A549 (cell line): ENCODE data around the gene ENAH. TPM values are rescaled to one million over a fixed set of nuclear protein-coding genes. Genes with fewer than 3 reads are reported as not detected.
A peak's percentile ranks its signal among the peaks of the same experiment; 100 is the strongest.

Experiments
- ATAC-seq, 2 experiments: fragments of 200-7000 bp in 1 of 2; fragments of >200 bp in 1 of 2; cut with Nextera tagmentation in 1 of 2; cut with Tn5 transposase in 1 of 2; 3 replicates each; pipeline versions ENCODE4 v1.8.0 to v1.9.1; 2018 to 2020; ENCODE audit warnings: mild to moderate bottlenecking in 1 of 2, moderate library complexity in 1 of 2
- CTCF ChIA-PET: fragments of 300-600 bp; sonication (Branson Sonifier 250); formaldehyde crosslinking; extraction: SDS; loops from one replicate; lab custom pipeline; 2021; ENCODE audit warnings: antibody characterized with exemption, inconsistent platforms; lab: Yijun Ruan, JAX
- POLR2A ChIA-PET: fragments of 350-600 bp; formaldehyde crosslinking; extraction: SDS; loops from one replicate; lab custom pipeline; 2021; ENCODE audit warnings: antibody characterized with exemption, inconsistent platforms; lab: Yijun Ruan, JAX
- DNase-seq, 2 experiments: peaks; one replicate each; pipeline versions ENCODE4 v3.0.0 to v3.0.0-alpha.2; 2011 to 2016; ENCODE audit warnings: low read depth in 1 of 2, low spot score in 1 of 2
- FAIRE-seq: peaks from 2 replicates; lab custom pipeline; 2011; peaks lifted over from hg19 to GRCh38; lab: Jason Lieb, UNC
- H3K27ac ChIP-seq, 2 experiments: fragments of >200 bp; sonication (Bioruptor Twin); formaldehyde crosslinking; 3 replicates each; pipeline ENCODE4 v1.5.1; 2016 to 2017
- H3K4me1 ChIP-seq: fragments of >200 bp; sonication (Bioruptor Twin); formaldehyde crosslinking; 3 replicates; pipeline ENCODE4 v1.6.1; 2016
- H3K4me2 ChIP-seq: fragments of >200 bp; sonication (Bioruptor Twin); formaldehyde crosslinking; 3 replicates; pipeline ENCODE4 v1.6.1; 2016
- H3K4me3 ChIP-seq: fragments of >200 bp; sonication (Bioruptor Twin); formaldehyde crosslinking; 3 replicates; pipeline ENCODE4 v1.5.1; 2016
- H3K9me3 ChIP-seq: fragments of >200 bp; sonication (Bioruptor Twin); formaldehyde crosslinking; 3 replicates; pipeline ENCODE4 v1.6.1; 2016
- CBX8 ChIP-seq: fragments of 200-600 bp; sonication (generic); IDR thresholded peaks from 2 replicates; pipeline ENCODE4 v1.6.1; 2016
- CEBPB ChIP-seq, 2 experiments: fragments of >200 bp in 1 of 2; sonication (Bioruptor Twin) in 1 of 2; formaldehyde crosslinking in 1 of 2; IDR thresholded peaks; 2 replicates each; pipeline ENCODE4 v1.6.1; 2012 to 2016
- CHD2 ChIP-seq: fragments of 150-350 bp; IDR thresholded peaks from 2 replicates; pipeline ENCODE4 v1.6.1; 2014; ENCODE audit warnings: low read length; ENCODE audit not compliant: partially characterized antibody
- EHF ChIP-seq: fragments of 250-450 bp; sonication (Bioruptor Pico); IDR thresholded peaks from 2 replicates; pipeline ENCODE4 v1.5.0; 2020; ENCODE audit warnings: mild to moderate bottlenecking
- ESRRA ChIP-seq: fragments of 150-350 bp; IDR thresholded peaks from 2 replicates; pipeline ENCODE4 v1.6.1; 2014; ENCODE audit warnings: mild to moderate bottlenecking, low read length, borderline replicate concordance
- FOSB ChIP-seq: fragments of 250-450 bp; sonication (Bioruptor Pico); IDR thresholded peaks from 2 replicates; pipeline ENCODE4 v1.5.0; 2020; ENCODE audit warnings: mild to moderate bottlenecking, moderate library complexity
- FOSL2 ChIP-seq, 2 experiments: fragments of 450-650 bp in 1 of 2; fragments of >200 bp in 1 of 2; sonication (Bioruptor Twin) in 1 of 2; formaldehyde crosslinking; IDR thresholded peaks; 2 replicates each; pipeline versions ENCODE4 v1.5.0 to v1.6.1; 2016 to 2020; ENCODE audit warnings: mild to moderate bottlenecking in 1 of 2, moderate library complexity in 1 of 2
- FOXS1 ChIP-seq: fragments of 250-450 bp; sonication (Bioruptor Pico); IDR thresholded peaks from 2 replicates; pipeline ENCODE4 v1.5.0; 2020; ENCODE audit warnings: mild to moderate bottlenecking, moderate library complexity
- GATA3 ChIP-seq: IDR thresholded peaks from 2 replicates; pipeline ENCODE4 v1.6.1; 2012; ENCODE audit warnings: borderline replicate concordance
- HDAC2 ChIP-seq: fragments of 200-600 bp; sonication (generic); IDR thresholded peaks from 2 replicates; pipeline ENCODE4 v1.6.1; 2016
- HES2 ChIP-seq: fragments of >200 bp; sonication (Bioruptor Twin); formaldehyde crosslinking; IDR thresholded peaks from 2 replicates; pipeline ENCODE4 v1.6.1; 2016
- HEYL ChIP-seq: fragments of 250-450 bp; sonication (Bioruptor Pico); IDR thresholded peaks from 2 replicates; pipeline ENCODE4 v1.8.0; 2021; ENCODE audit warnings: mild to moderate bottlenecking, moderate library complexity
- HOXA7 ChIP-seq: fragments of 250-450 bp; sonication (Bioruptor Pico); IDR thresholded peaks from 2 replicates; pipeline ENCODE4 v1.5.0; 2020; ENCODE audit warnings: mild to moderate bottlenecking, moderate library complexity
- JUNB ChIP-seq: fragments of >200 bp; sonication (Bioruptor Twin); formaldehyde crosslinking; IDR thresholded peaks from 2 replicates; pipeline ENCODE4 v1.6.1; 2016
- KDM5A ChIP-seq: fragments of 200-600 bp; sonication (generic); IDR thresholded peaks from 2 replicates; pipeline ENCODE4 v1.6.1; 2016; ENCODE audit warnings: antibody characterized with exemption, mild to moderate bottlenecking
- MAX ChIP-seq: IDR thresholded peaks from 2 replicates; pipeline ENCODE4 v1.6.1; 2012
- MYC ChIP-seq: IDR thresholded peaks from 2 replicates; pipeline ENCODE4 v1.6.1; 2012; ENCODE audit warnings: mild to moderate bottlenecking, inconsistent platforms, low read length, improper control_type of control experiment, borderline replicate concordance
- RAD21 ChIP-seq, 2 experiments: fragments of >200 bp in 1 of 2; sonication (Bioruptor Twin) in 1 of 2; formaldehyde crosslinking in 1 of 2; IDR thresholded peaks in 1 of 2; conservative IDR thresholded peaks in 1 of 2; 2 replicates in 1 of 2; 3 replicates in 1 of 2; pipeline ENCODE4 v1.6.1; 2012 to 2018; ENCODE audit warnings: inconsistent platforms in 1 of 2
- SREBF2 ChIP-seq: fragments of 450-650 bp; IDR thresholded peaks from 2 replicates; pipeline ENCODE4 v1.6.1; 2014; ENCODE audit warnings: mild to moderate bottlenecking, moderate library complexity
- ZC3H11A ChIP-seq: fragments of 450-650 bp; IDR thresholded peaks from 2 replicates; pipeline ENCODE4 v1.6.1; 2014; ENCODE audit warnings: antibody characterized with exemption, mild to moderate bottlenecking
- ZNF302 ChIP-seq: fragments of 250-450 bp; sonication (Bioruptor Pico); IDR thresholded peaks from 2 replicates; pipeline ENCODE4 v1.9.0; 2021; ENCODE audit warnings: inconsistent platforms, mild to moderate bottlenecking, moderate library complexity
- WGBS: methylation state at CpG from one replicate; pipeline ENCODE4 v1.1.6; 2017; ENCODE audit errors: missing lambda C conversion rate; 5-methylcytosine and 5-hydroxymethylcytosine counted together
- polyA plus RNA-seq, 4 experiments: library from polyadenylated mRNA; depleted of rRNA in 3 of 4; stranded (reverse); fragments of >200 nt; fragmentation: RNase III in 1 of 4; extraction: RNeasy Plus Mini Kit Qiagen cat#74134 plus additional on column Dnase treatment in 1 of 4; gene quantifications; 2 replicates in 3 of 4; 3 replicates in 1 of 4; pipeline ENCODE4 v1.2.3, GENCODE V29; 2011 to 2017

The ENAH gene
- polyA plus RNA-seq, 2 of the 4 experiments (the other 2 are of a cell fraction): 142 to 155 TPM

- Histone ChIP-seq H3K9me3 (no peaks in the 10 kb centered on the region), H3K27ac (no peak overlapping the region), H3K4me3 (no peak overlapping the region), H3K4me1 (peaks cover 43% of the 10 kb centered on the region), H3K4me2 (no peak overlapping the region)
- CTCF ChIA-PET: interaction anchor here (1.1 to 3.0 kb wide), 5 partner anchors 11 to 255 kb away, joined by 3 to 10 read pairs (median 3); partner anchors contain the start of gene SRP9
- TF ChIP-seq HEYL (CRISPR knock-in tag) (no peak), JUNB (no peak), CHD2 (no peak), ZNF302 (CRISPR knock-in tag) (no peak), HES2 (no peak), RAD21 (conservative IDR thresholded peaks at IDR 0.05 in 1 of 2, IDR thresholded peaks at IDR 0.05 in 1 of 2) (no peak), HDAC2 (no peak), MYC (no peak), FOSL2 (IDR thresholded peaks at IDR 0.05) (no peak), FOSL2 (CRISPR knock-in tag; IDR thresholded peaks at IDR 0.05) (no peak), CBX8 (no peak), FOXS1 (CRISPR knock-in tag) (no peak), MAX (no peak)
- FAIRE-seq (no peak), DNase-seq (no peak), ATAC-seq (no peak)
- WGBS: 87% methylated on average over 1 of the region's 1 CpG
- POLR2A ChIA-PET: no interaction called here
Observed at GRCh38 chr1:225522588-225523262, 130.2 kb downstream of the ENAH start.

GRCh38 chr1:225520587-225521227, 132.2 kb downstream of the ENAH start:
- Histone ChIP-seq H3K4me1 (peaks cover 56% of the 10 kb centered on the region), H3K4me3 (no peak overlapping the region), H3K4me2 (no peak overlapping the region), H3K9me3 (no peaks in the 10 kb centered on the region), H3K27ac (peak overlapping the region in 1 of 2 experiments; percentile 24; a peak in 1 of 6 replicates)
- no peak for ATAC-seq
- no peak for FAIRE-seq
- 95% methylated on average over 7 of the region's 7 CpGs for WGBS
- no peak for TF ChIP-seq JUNB
- TF ChIP-seq FOXS1 (CRISPR knock-in tag): no peak
- no peak for TF ChIP-seq HOXA7 (CRISPR knock-in tag)
- TF ChIP-seq CEBPB (IDR thresholded peaks at IDR 0.05): peak in 1 of 2 experiments; percentile 67; a peak in 1 of 4 replicates
- no peak for TF ChIP-seq SREBF2
- POLR2A ChIA-PET: no interaction called here
- DNase-seq: no peak
- CTCF ChIA-PET: interaction anchor here (0.6 kb wide), 1 partner anchor 43 kb away, joined by 3 read pairs; no protein-coding TSS in a partner anchor

- H3K27ac ChIP-seq: peak overlapping the region; percentile 37 to 56; a peak in 5 of 6 replicates
- H3K4me1 ChIP-seq: peaks cover 66% of the 10 kb centered on the region
- FAIRE-seq (peak; percentile 65), DNase-seq (no peak), ATAC-seq (peak; percentile 58 to 61; a peak in 4 of 6 replicates)
- peak overlapping the region; percentile 64 for H3K4me2 ChIP-seq
- ChIA-PET POLR2A (interaction anchor here (0.6 to 1.4 kb wide), 3 partner anchors 11 to 301 kb away, joined by 3 to 4 read pairs (median 3); no protein-coding TSS in a partner anchor), CTCF (interaction anchor here (1.4 to 1.7 kb wide), 2 partner anchors 10 to 253 kb away, joined by 4 to 6 read pairs; no protein-coding TSS in a partner anchor)
- no peak for TF ChIP-seq KDM5A
- no peak for TF ChIP-seq FOSB (CRISPR knock-in tag)
- no peak for TF ChIP-seq HES2
- TF ChIP-seq ZC3H11A: no peak
- no peak for TF ChIP-seq EHF (CRISPR knock-in tag)
- TF ChIP-seq JUNB: no peak
- no peak for TF ChIP-seq GATA3
- TF ChIP-seq ESRRA: no peak
- no peaks in the 10 kb centered on the region for H3K9me3 ChIP-seq
- H3K4me3 ChIP-seq: peak overlapping the region; percentile 21
- WGBS: 38% methylated on average over 19 of the region's 19 CpGs
Observed at GRCh38 chr1:225519166-225519863, 133.6 kb downstream of the ENAH start.
